NT2/D1 (cell line): ENCODE data around the gene DPP9.

Source experiments
- DNase-seq: peaks from one replicate; pipeline ENCODE4 v3.0.0-alpha.2; 2011; ENCODE audit warnings: low read depth, low spot score
- H3K27me3 ChIP-seq: 2 replicates; pipeline ENCODE4 v1.6.0; 2011; ENCODE audit warnings: mild to moderate bottlenecking; ENCODE audit not compliant: insufficient read length, insufficient read depth
- H3K36me3 ChIP-seq: 2 replicates; pipeline ENCODE4 v1.6.1; 2011; ENCODE audit warnings: mild to moderate bottlenecking, low read length, mixed read lengths; ENCODE audit not compliant: insufficient read depth, insufficient read length
- H3K4me1 ChIP-seq: 2 replicates; pipeline ENCODE4 v1.5.1; 2011; ENCODE audit not compliant: insufficient read depth, insufficient read length
- H3K4me3 ChIP-seq: 2 replicates; pipeline ENCODE4 v1.5.1; 2011; ENCODE audit warnings: low read depth; ENCODE audit not compliant: insufficient read length
- H3K9ac ChIP-seq: 2 replicates; pipeline ENCODE4 v1.6.0; 2011; ENCODE audit warnings: low read depth; ENCODE audit not compliant: insufficient read length
- H3K9me3 ChIP-seq: 2 replicates; pipeline ENCODE4 v1.5.1; 2011; ENCODE audit warnings: mild to moderate bottlenecking, low read length; ENCODE audit not compliant: insufficient read depth
- SUZ12 ChIP-seq: IDR thresholded peaks from 2 replicates; pipeline ENCODE4 v1.6.1; 2011; ENCODE audit not compliant: insufficient read length, insufficient read depth; ENCODE audit errors: extremely low read depth
- YY1 ChIP-seq: IDR thresholded peaks from 2 replicates; pipeline ENCODE4 v1.6.1; 2011; ENCODE audit not compliant: insufficient read length, insufficient read depth
- ZNF274 ChIP-seq: IDR thresholded peaks from 2 replicates; pipeline ENCODE4 v1.6.1; 2011; ENCODE audit warnings: mild to moderate bottlenecking, low read depth, low read length

Gene DPP9

DNA sequence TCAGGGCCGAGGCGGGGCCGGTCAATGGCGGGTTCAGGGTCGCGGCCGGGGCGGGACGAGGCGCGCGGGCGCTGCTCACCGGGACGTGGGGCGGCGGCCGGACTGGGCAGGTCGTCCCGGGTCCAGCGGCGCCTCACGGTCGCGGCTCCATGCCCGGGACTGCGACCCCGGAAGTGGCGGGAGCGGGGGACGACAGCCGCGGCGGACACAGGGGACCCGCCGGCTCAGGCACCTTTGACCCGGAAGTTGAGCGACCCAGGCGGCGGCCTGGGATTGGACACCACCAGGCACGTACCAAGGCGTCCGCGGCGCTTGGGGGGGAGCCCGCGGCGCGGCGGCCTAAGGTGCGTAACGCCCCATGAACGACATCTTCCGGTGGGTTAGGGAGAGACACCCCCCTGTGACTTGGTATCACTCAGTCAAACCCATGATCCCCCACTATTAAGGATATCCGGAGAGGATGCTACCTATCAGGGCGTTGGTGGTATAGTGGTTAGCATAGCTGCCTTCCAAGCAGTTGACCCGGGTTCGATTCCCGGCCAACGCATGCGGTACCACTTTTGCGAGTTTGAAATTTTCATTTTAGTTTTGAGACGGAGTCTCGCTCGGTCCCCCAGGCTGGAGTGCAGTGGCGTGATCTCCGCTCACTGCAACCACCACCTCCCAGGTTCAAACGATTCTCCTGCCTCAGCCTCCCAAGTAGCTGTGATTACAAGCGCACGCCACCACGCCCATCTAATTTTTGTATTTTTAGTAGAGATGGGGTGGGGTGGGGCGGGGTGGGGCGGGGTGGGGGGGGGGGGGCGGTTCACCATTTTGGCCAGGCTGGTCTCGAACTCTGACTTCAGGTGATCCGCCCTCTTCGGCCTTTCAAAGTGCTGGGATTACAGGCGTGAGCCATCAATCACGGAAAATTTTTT, at the start of gene DPP9:
TSS of gene DPP9 (minus strand) at position 248 of the 920 bp plus-strand sequence. CDS start 3,936 bp downstream, outside the sequence.
- Histone ChIP-seq H3K36me3 (peaks cover 33% of the 10 kb centered on the region), H3K4me1 (peaks cover 11% of the 10 kb centered on the region), H3K4me3 (peak within 1 kb of the TSS; percentile 100), H3K9ac (peak within 1 kb of the TSS; percentile 99), H3K27me3 (no peaks in the 10 kb centered on the region), H3K9me3 (no peaks in the 10 kb centered on the region)
- peak; percentile 99 for DNase-seq
- TF ChIP-seq ZNF274 (no peak), SUZ12 (no peak), YY1 (no peak)

DNA sequence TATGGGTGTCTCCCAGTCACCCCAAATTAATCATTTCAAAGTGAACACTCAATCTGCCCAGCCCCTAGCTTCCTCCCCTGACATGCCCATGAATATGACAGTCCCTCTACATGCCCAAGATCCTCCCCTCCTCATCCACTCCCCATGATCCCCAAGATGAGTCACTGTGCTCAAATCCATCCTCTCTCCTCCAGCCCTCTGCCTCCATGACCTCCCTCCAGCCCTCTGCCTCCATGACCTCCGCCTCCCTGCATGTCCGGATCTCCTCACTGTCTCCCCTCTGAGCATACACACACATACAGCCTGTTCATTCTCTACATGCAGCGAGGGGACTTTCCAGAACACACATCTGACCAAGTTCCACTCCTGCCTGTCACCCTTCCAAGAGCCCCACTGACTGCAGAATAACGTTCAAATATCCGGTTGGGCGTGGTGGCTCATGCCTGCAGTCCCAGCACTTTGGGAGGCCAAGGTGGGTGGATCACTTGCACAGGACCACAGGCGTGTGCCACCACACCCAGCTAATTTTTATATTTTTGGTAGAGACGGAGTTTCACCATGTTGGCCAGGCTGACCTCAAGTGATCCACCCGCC, 49.5 kb upstream of the DPP9 start:
- Histone ChIP-seq H3K4me3 (no peak overlapping the region), H3K9ac (no peak overlapping the region), H3K4me1 (no peaks in the 10 kb centered on the region), H3K36me3 (no peaks in the 10 kb centered on the region), H3K27me3 (peaks cover 28% of the 10 kb centered on the region), H3K9me3 (no peaks in the 10 kb centered on the region)
- DNase-seq, result no peak
- TF ChIP-seq SUZ12, result no peak
- no peak for TF ChIP-seq ZNF274

GRCh38 chr19:4772566-4772965, 48.9 kb upstream of the DPP9 start:
- Histone ChIP-seq H3K9ac (no peak overlapping the region), H3K9me3 (no peaks in the 10 kb centered on the region), H3K4me3 (no peak overlapping the region), H3K4me1 (no peaks in the 10 kb centered on the region), H3K27me3 (peaks cover 34% of the 10 kb centered on the region), H3K36me3 (no peaks in the 10 kb centered on the region)
- DNase-seq, result no peak
- TF ChIP-seq ZNF274 (no peak), SUZ12 (no peak), YY1 (no peak)

GRCh38 chr19:4768934-4769777, 45.5 kb upstream of the DPP9 start:
- Histone ChIP-seq H3K4me1 (no peaks in the 10 kb centered on the region), H3K9ac (no peak overlapping the region), H3K4me3 (no peak overlapping the region), H3K36me3 (no peaks in the 10 kb centered on the region), H3K27me3 (peaks cover 44% of the 10 kb centered on the region), H3K9me3 (no peaks in the 10 kb centered on the region)
- TF ChIP-seq ZNF274 (no peak), SUZ12 (no peak), YY1 (no peak)
- peak; percentile 93 for DNase-seq

GRCh38 chr19:4764393-4764660, 40.7 kb upstream of the DPP9 start:
- Histone ChIP-seq H3K4me3 (no peak overlapping the region), H3K9me3 (no peaks in the 10 kb centered on the region), H3K36me3 (no peaks in the 10 kb centered on the region), H3K4me1 (no peaks in the 10 kb centered on the region), H3K27me3 (peaks cover 47% of the 10 kb centered on the region), H3K9ac (no peak overlapping the region)
- DNase-seq, result no peak
- no peak for TF ChIP-seq SUZ12
- TF ChIP-seq ZNF274, result no peak
- TF ChIP-seq YY1, result no peak

- no peak overlapping the region for H3K4me3 ChIP-seq
- H3K9ac ChIP-seq, result no peak overlapping the region
- H3K4me1 ChIP-seq, result no peaks in the 10 kb centered on the region
- peaks cover 57% of the 10 kb centered on the region for H3K27me3 ChIP-seq
- no peak for TF ChIP-seq SUZ12
- DNase-seq, result no peak
- H3K36me3 ChIP-seq, result no peaks in the 10 kb centered on the region
- peaks cover 5% of the 10 kb centered on the region; the same call in 1 of the 2 replicates for H3K9me3 ChIP-seq
Observed at GRCh38 chr19:4763021-4763420, 39.4 kb upstream of the DPP9 start.

GRCh38 chr19:4760285-4760650, 36.6 kb upstream of the DPP9 start:
- no peak for DNase-seq
- peaks cover 5% of the 10 kb centered on the region; the same call in 1 of the 2 replicates for H3K9me3 ChIP-seq
- H3K36me3 ChIP-seq, result no peaks in the 10 kb centered on the region
- H3K4me3 ChIP-seq, result peak overlapping the region; percentile 32
- no peak for TF ChIP-seq SUZ12
- TF ChIP-seq ZNF274, result no peak
- no peaks in the 10 kb centered on the region for H3K4me1 ChIP-seq
- H3K9ac ChIP-seq, result peak overlapping the region; percentile 74
- H3K27me3 ChIP-seq, result peaks cover 45% of the 10 kb centered on the region
